Neural progenitor cell (in vitro differentiated cells): ENCODE results near the gene MKNK2.

ENCODE experiments used
- CTCF ChIP-seq: fragments of 200-600 bp; sonication (generic); IDR thresholded peaks from 2 replicates; pipeline ENCODE4 v1.5.1; 2017; ENCODE audit warnings: antibody characterized with exemption, mild to moderate bottlenecking
- EZH2 ChIP-seq: fragments of 200-600 bp; sonication (generic); IDR thresholded peaks from 2 replicates; pipeline ENCODE4 v1.6.1; 2017; ENCODE audit warnings: antibody characterized with exemption, mild to moderate bottlenecking, moderate library complexity
- EZH2phosphoT487 ChIP-seq: fragments of 200-600 bp; sonication (generic); IDR thresholded peaks from 2 replicates; pipeline ENCODE4 v1.6.1; 2017; ENCODE audit warnings: antibody characterized with exemption

GRCh38 chr19:2053601-2054389 lies 2.8 kb upstream of the MKNK2 start:
- TF ChIP-seq CTCF (no peak), EZH2phosphoT487 (no peak), EZH2 (no peak)
